Measurements from ENCODE around the gene EMD. TPM values are rescaled to one million over a fixed set of nuclear protein-coding genes. Genes with fewer than 3 reads are reported as not detected.

The EMD gene
- total and polyA plus RNA-seq, 2 experiments from 2014 or later: 39.4 to 61.0 TPM

GRCh38 chrX:154409222-154409871 is 30.3 kb downstream of the EMD start, which contains the start of gene DNASE1L1:
TSS of gene DNASE1L1 (minus strand) at chrX:154409254. CDS start at chrX:154405568, 3,686 bp downstream.
- Histone ChIP-seq H3K4me1 (ENCODE audit: insufficient read depth) (no peaks in the 10 kb centered on the region), H3K9me3 (ENCODE audit: low read depth) (no peaks in the 10 kb centered on the region), H3K27me3 (no peaks in the 10 kb centered on the region), H3K79me2 (no peaks in the 10 kb centered on the region), H2AFZ (no peak within 1 kb of the TSS), H4K20me1 (ENCODE audit: insufficient read depth, poor library complexity, severe bottlenecking) (no peaks in the 10 kb centered on the region), H3K4me3 (no peak within 1 kb of the TSS), H3K36me3 (replicated peaks; ENCODE audit: insufficient read depth, low read depth) (no peaks in the 10 kb centered on the region), H3K4me2 (peak within 1 kb of the TSS; percentile 75), H3K27ac (peak within 1 kb of the TSS; percentile 88), H3K9me2 (replicated peaks; ENCODE audit: insufficient read depth) (no peaks in the 10 kb centered on the region)
- peak; percentile 90 for DNase-seq (ENCODE audit: low spot score)
- TF ChIP-seq CTCF (IDR thresholded peaks at IDR 0.05; ENCODE audit: poor library complexity): no peak
- TF ChIP-seq EZH2phosphoT487 (IDR thresholded peaks at IDR 0.05; ENCODE audit: low read depth, severe bottlenecking, unreplicated experiment): no peak
- no peak for TF ChIP-seq EZH2 (IDR thresholded peaks at IDR 0.05; ENCODE audit: borderline replicate concordance)
- 58% methylated on average over 18 of the region's 26 CpGs for WGBS (ENCODE audit: low lambda C conversion rate, missing lambda C conversion rate)

- Histone ChIP-seq H3K9me2 (replicated peaks; ENCODE audit: insufficient read depth) (no peaks in the 10 kb centered on the region), H3K27ac (peak overlapping the region; percentile 94), H4K20me1 (ENCODE audit: insufficient read depth, poor library complexity, severe bottlenecking) (no peaks in the 10 kb centered on the region), H3K79me2 (no peaks in the 10 kb centered on the region), H3K4me2 (peak overlapping the region; percentile 81), H3K27me3 (no peaks in the 10 kb centered on the region), H3K36me3 (replicated peaks; ENCODE audit: insufficient read depth, low read depth) (no peaks in the 10 kb centered on the region), H3K4me3 (peak overlapping the region; percentile 41), H3K4me1 (ENCODE audit: insufficient read depth) (no peaks in the 10 kb centered on the region), H2AFZ (no peak overlapping the region), H3K9me3 (ENCODE audit: low read depth) (no peaks in the 10 kb centered on the region)
- peak; percentile 73 for DNase-seq (ENCODE audit: low spot score)
- TF ChIP-seq EZH2 (IDR thresholded peaks at IDR 0.05; ENCODE audit: borderline replicate concordance): no peak
- TF ChIP-seq CTCF (IDR thresholded peaks at IDR 0.05; ENCODE audit: poor library complexity): no peak
- TF ChIP-seq EZH2phosphoT487 (IDR thresholded peaks at IDR 0.05; ENCODE audit: low read depth, severe bottlenecking, unreplicated experiment): no peak
- WGBS (ENCODE audit: low lambda C conversion rate, missing lambda C conversion rate): 42% methylated on average over 28 of the region's 29 CpGs
Measured at GRCh38 chrX:154411981-154412340, 32.9 kb downstream of the EMD start.

DNA sequence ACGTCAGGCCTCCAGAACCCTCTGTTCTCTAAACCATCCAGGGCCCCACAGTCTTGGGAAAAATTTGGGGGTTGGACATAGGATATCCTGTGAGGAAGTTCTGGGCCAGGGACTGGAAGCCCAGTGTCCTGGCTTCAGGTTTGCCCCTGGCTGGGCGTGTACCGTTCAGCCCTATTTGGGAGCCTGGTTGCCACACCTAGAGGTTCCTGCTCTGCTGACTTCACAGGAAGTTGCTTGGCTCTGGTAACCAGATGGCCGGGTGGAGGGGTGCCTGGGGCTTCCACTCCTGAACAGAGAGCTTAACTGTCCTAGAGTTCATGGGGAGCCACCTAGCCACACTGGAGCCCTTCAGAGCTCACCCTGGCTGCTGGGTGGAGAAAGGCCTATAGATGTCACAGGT is 33.4 kb downstream of the EMD start:
- Histone ChIP-seq H3K9me3 (ENCODE audit: low read depth) (no peaks in the 10 kb centered on the region), H2AFZ (no peak overlapping the region), H3K27me3 (no peaks in the 10 kb centered on the region), H3K9me2 (replicated peaks; ENCODE audit: insufficient read depth) (no peaks in the 10 kb centered on the region), H3K4me2 (peak overlapping the region; percentile 81), H3K4me3 (peak overlapping the region; percentile 41), H3K36me3 (replicated peaks; ENCODE audit: insufficient read depth, low read depth) (no peaks in the 10 kb centered on the region), H4K20me1 (ENCODE audit: insufficient read depth, poor library complexity, severe bottlenecking) (no peaks in the 10 kb centered on the region), H3K79me2 (no peaks in the 10 kb centered on the region), H3K4me1 (ENCODE audit: insufficient read depth) (no peaks in the 10 kb centered on the region), H3K27ac (peak overlapping the region; percentile 94)
- TF ChIP-seq CTCF (IDR thresholded peaks at IDR 0.05; ENCODE audit: poor library complexity) (no peak), EZH2phosphoT487 (IDR thresholded peaks at IDR 0.05; ENCODE audit: low read depth, severe bottlenecking, unreplicated experiment) (no peak), EZH2 (IDR thresholded peaks at IDR 0.05; ENCODE audit: borderline replicate concordance) (no peak)
- DNase-seq (ENCODE audit: low spot score): peak; percentile 5
- 68% methylated on average over 4 of the region's 4 CpGs for WGBS (ENCODE audit: low lambda C conversion rate, missing lambda C conversion rate)
